NCI-H82 (cell line): ENCODE data around the gene PCDH15.
A peak's percentile ranks its signal among the peaks of the same experiment; 100 is the strongest.

ENCODE experiments used
- DNase-seq: peaks from one replicate; lab custom pipeline; 2025; lab: John Stamatoyannopoulos, UW

The PCDH15 gene

GRCh38 chr10:54708021-54708420, 93.0 kb downstream of the PCDH15 start:
- no peak for DNase-seq

DNA sequence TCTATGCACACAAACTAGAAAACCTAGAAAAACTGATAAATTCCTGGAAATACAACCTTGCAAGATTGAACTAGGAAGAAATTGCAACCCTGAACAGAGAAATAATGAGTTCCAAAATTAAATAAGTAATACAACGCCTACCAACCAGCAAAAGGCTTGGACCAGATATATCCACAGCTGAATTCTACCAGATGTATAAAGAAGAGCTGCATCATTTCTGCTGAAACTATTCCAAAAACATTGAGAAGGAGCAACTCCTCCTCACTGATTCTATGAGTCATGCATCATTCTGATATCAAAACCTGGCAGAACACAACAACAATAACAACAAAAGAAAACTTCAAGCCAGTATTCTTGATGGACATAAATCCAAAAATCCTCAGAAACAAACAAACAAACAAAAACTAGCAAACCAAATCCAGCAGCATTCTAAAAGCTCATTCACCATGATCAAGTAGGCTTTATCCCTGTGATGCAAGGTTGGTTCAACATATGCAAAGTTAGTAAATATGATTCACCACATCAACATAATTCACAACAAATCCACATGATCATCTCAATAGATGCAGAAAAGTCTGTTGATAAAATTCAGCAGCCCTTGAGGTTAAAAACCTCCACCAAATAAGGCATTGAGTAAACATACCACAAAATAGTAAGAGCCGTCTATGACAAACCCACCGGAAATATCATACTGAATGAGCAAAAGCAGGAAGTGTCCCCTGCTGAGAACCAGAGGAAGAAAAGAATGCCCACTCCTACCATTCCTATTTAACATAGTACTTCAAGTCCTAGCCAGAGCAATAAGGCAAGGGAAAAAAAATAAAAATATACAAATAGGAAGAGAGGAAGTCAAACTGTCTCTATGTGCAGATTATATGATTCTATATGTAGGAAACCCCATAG, 98.2 kb downstream of the PCDH15 start:
- no peak for DNase-seq

- no peak for DNase-seq
Measured at GRCh38 chr10:54691331-54691730, 109.7 kb downstream of the PCDH15 start.

GRCh38 chr10:54682554-54682953, 118.5 kb downstream of the PCDH15 start:
- no peak for DNase-seq

DNA sequence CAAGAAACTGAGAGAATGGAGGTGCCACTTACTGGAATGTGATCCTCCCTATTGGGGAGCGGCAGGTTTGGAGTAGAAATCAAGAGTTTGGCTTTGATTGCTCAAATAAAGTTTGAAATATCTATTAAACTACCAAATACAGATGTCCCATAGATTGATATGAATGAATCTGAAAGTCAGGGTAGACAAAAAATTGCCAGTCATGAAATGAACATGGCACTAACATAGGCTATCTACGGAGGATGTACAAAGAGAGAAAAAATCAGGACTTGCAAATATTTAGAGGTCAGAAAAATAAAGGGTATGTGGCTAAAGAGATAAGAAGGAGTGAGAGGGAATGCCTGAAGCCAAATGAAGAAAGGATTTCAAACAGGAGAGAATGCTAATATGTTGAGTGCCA, 119.9 kb downstream of the PCDH15 start:
- DNase-seq = no peak

- DNase-seq = no peak
Measured at GRCh38 chr10:54667136-54667535, 133.9 kb downstream of the PCDH15 start.

- DNase-seq = no peak
Measured at GRCh38 chr10:54666192-54666591, 134.8 kb downstream of the PCDH15 start.

GRCh38 chr10:54665095-54665494, 135.9 kb downstream of the PCDH15 start:
- no peak for DNase-seq

GRCh38 chr10:54660397-54660796, 140.6 kb downstream of the PCDH15 start:
- DNase-seq = no peak

GRCh38 chr10:54656643-54657042, 144.4 kb downstream of the PCDH15 start:
- no peak for DNase-seq

GRCh38 chr10:54653518-54653917, 147.5 kb downstream of the PCDH15 start:
- DNase-seq = no peak

DNA sequence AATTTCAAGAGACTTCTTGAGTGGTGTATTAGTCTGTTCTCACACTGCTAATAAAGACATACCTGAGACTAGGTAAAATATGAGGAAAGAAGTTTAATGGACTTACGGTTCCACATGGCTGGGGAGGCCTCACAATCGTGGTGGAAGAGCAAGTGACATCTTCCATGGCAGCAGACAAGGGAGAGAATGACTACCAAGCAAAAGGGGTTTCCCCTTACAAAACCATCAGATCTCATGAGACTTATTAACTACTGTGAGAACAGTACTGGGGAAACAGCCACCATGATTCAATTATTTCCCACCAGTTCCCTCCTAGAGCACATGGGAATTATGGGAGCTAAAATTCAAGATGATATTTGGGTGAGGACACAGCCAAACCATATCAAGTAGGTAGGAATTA, 150.5 kb downstream of the PCDH15 start:
- no peak for DNase-seq

GRCh38 chr10:54622017-54622416, 179.0 kb downstream of the PCDH15 start:
- DNase-seq = no peak

- no peak for DNase-seq
Measured at GRCh38 chr10:54620352-54620751, 180.7 kb downstream of the PCDH15 start.

GRCh38 chr10:54614072-54614471, 187.0 kb downstream of the PCDH15 start:
- DNase-seq = no peak

DNA sequence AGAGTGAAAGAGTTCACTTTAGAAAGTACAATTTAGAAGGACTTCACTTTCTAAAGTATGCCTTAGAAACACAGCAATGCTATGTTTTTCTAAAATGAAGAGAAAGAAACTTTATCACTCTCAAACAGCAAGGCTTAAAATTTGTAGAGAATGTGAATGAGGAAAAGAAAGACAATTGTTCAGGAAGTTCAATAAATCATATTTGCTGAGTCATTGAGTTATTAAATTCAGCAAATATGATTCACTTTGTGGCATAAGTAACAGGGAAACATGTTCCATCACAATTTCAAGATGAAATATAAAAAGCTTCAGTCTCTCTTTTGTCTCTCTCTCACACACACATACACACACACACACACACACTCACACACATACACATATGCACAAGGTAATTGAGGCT, 187.9 kb downstream of the PCDH15 start:
- DNase-seq = no peak

- no peak for DNase-seq
Measured at GRCh38 chr10:54609423-54609822, 191.6 kb downstream of the PCDH15 start.

- DNase-seq = peak; percentile 6
Measured at GRCh38 chr10:54607983-54608382, 193.0 kb downstream of the PCDH15 start.

DNA sequence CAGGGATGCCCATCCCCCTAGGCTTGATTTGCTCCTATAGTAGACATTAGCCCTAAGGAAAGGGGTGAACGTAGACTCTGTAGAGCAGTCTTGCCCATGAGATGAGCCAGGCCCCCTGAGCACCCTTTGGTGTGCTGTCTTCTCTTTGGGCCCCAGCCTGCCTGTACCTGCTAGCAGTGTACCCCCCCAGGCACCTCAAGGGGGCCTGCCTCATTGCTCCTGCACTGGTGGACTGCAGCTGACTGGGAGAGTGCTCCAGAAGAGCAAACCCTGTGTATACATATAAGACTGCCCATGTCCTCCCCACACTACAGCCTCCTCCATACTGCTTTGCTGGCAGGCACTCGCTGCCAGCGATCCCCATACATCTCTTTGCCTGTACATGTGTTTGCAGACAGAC, 206.7 kb downstream of the PCDH15 start:
- no peak for DNase-seq

DNA sequence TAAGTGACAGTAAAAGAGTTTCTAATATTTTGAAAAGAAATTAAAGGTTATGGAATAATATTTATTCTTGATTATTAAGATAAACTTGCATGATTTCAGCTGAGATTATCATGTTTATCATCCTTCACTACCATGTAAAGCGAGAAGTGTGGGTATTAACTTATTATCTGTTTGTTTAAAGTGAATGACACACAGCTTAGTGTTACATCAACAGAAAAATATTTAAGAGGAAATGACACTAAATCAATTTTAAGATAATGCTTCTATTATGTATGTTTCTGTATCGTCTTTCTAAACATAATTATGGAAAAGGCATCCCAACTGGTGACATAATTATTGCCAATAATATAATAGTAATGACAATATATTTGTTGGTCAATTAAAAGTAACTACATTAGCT, 213.1 kb downstream of the PCDH15 start:
- no peak for DNase-seq

GRCh38 chr10:54585572-54585971, 215.5 kb downstream of the PCDH15 start:
- no peak for DNase-seq

GRCh38 chr10:54577682-54578081, 223.3 kb downstream of the PCDH15 start:
- no peak for DNase-seq

- DNase-seq = no peak
Measured at GRCh38 chr10:54576541-54576940, 224.5 kb downstream of the PCDH15 start.

DNA sequence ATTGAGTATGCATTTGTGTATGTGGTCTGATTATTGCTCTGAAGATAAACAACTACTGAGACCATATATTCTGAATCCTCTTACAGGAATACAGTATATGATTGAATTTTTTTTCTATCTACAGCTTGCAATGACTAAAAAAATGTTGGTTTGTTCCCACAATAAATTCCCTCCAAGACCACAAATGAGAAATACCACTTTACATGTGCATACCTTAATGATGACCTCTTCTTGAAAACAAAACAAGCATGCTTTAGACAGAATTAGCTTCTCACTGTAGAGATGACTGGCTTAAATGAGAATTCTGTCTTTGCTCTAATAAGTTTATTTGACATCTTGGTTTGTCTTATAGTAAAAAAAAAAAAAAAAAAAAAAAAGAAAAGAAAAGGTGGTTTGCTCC, 241.5 kb downstream of the PCDH15 start:
- no peak for DNase-seq
